HepG2 (cell line): Measurements from ENCODE around the gene FAM229B. TPM values are rescaled to one million over a fixed set of nuclear protein-coding genes. Genes with fewer than 3 reads are reported as not detected.

Experiments used
- ATAC-seq: fragments of 200-7000 bp; cut with Tn5 transposase; 3 replicates; pipeline ENCODE4 v1.9.1; 2020; ENCODE audit warnings: mild to moderate bottlenecking, moderate library complexity
- BruUV-seq: library from RNA; stranded (reverse); fragments of 400-500 nt; replicated peaks from 2 replicates; lab custom pipeline; 2021; lab: Mats Ljungman, UMichigan
- CTCF ChIA-PET: fragments of 300-600 bp; formaldehyde crosslinking; extraction: SDS; loops from one replicate; lab custom pipeline; 2021; ENCODE audit warnings: low total read pairs, inconsistent platforms, low intra/inter-chr PET ratio; lab: Yijun Ruan, JAX
- POLR2A ChIA-PET: fragments of 350-600 bp; sonication (Branson Sonifier 250); formaldehyde crosslinking; loops from one replicate; lab custom pipeline; 2020; ENCODE audit warnings: antibody characterized with exemption, inconsistent platforms; lab: Yijun Ruan, JAX
- DNase-seq: peaks from one replicate; pipeline ENCODE4 v3.0.0-alpha.2; 2015; ENCODE audit warnings: low spot score
- FAIRE-seq: peaks from 3 replicates; lab custom pipeline; 2011; peaks lifted over from hg19 to GRCh38; lab: Jason Lieb, UNC
- H2AFZ ChIP-seq: one replicate; pipeline ENCODE4 v1.6.1; 2011; ENCODE audit warnings: low read length, inconsistent platforms
- H3K27ac ChIP-seq: fragments of 300-600 bp; 3 replicates; pipeline ENCODE4 v1.8.0; 2011; ENCODE audit warnings: mixed run types, mild to moderate bottlenecking, mixed read lengths, low read length, inconsistent platforms; ENCODE audit not compliant: insufficient read depth; ENCODE audit errors: extremely low read length
- H3K27me3 ChIP-seq, 2 experiments: fragments of 200-600 bp in 1 of 2; 2 replicates in 1 of 2; 3 replicates in 1 of 2; pipeline versions ENCODE4 v1.6.0 to v1.8.0; 2011; ENCODE audit warnings: low read length in 2 of 2, mild to moderate bottlenecking in 2 of 2, moderate library complexity in 2 of 2, inconsistent platforms in 1 of 2; ENCODE audit not compliant: insufficient read depth in 2 of 2, control insufficient read depth in 1 of 2
- H3K36me3 ChIP-seq, 2 experiments: fragments of 200-600 bp in 1 of 2; replicated peaks in 1 of 2; 2 replicates in 1 of 2; 3 replicates in 1 of 2; pipeline versions ENCODE4 v1.5.1 to v1.8.0; 2011; ENCODE audit warnings: low read length in 2 of 2, inconsistent platforms in 1 of 2; ENCODE audit not compliant: insufficient read depth in 2 of 2, control insufficient read depth in 1 of 2
- H3K4me1 ChIP-seq: 2 replicates; pipeline ENCODE4 v1.5.1; 2012; ENCODE audit warnings: low read length, inconsistent platforms; ENCODE audit not compliant: insufficient read depth
- H3K4me2 ChIP-seq: 2 replicates; pipeline ENCODE4 v1.6.0; 2011; ENCODE audit warnings: low read depth, low read length, inconsistent platforms
- H3K4me3 ChIP-seq, 3 experiments: fragments of 200-600 bp in 1 of 3; sonication (generic), shearing (Covaris generic) in 1 of 3; replicated peaks in 1 of 3; 2 replicates each; pipeline ENCODE4 v1.5.1; 2011 to 2016; ENCODE audit warnings: low read length in 3 of 3, inconsistent platforms in 2 of 3, low read depth in 2 of 3, mild to moderate bottlenecking in 2 of 3, control low read depth in 1 of 3, mixed read lengths in 1 of 3; ENCODE audit not compliant: insufficient read depth in 1 of 3
- H3K79me2 ChIP-seq: one replicate; pipeline ENCODE4 v1.6.1; 2011; ENCODE audit warnings: low read length, inconsistent platforms; ENCODE audit not compliant: insufficient read depth
- H3K9ac ChIP-seq: 2 replicates; pipeline ENCODE4 v1.6.0; 2011; ENCODE audit warnings: mild to moderate bottlenecking, low read depth, low read length, inconsistent platforms; ENCODE audit not compliant: insufficient read depth
- H3K9me3 ChIP-seq: 2 replicates; pipeline ENCODE4 v1.5.1; 2012; ENCODE audit warnings: mild to moderate bottlenecking, low read length
- H4K20me1 ChIP-seq: 2 replicates; pipeline ENCODE4 v1.6.0; 2011; ENCODE audit warnings: inconsistent platforms, mild to moderate bottlenecking, low read length, moderate library complexity; ENCODE audit not compliant: insufficient read depth
- HOXA9 ChIP-seq: sonication (generic); formaldehyde crosslinking; IDR thresholded peaks from 2 replicates; pipeline ENCODE4 v1.8.1; 2022; ENCODE audit warnings: missing genetic modification reagents, mild to moderate bottlenecking, moderate library complexity, borderline replicate concordance
- MYPOP ChIP-seq: sonication (generic); formaldehyde crosslinking; IDR thresholded peaks from 2 replicates; pipeline ENCODE4 v1.8.1; 2023; ENCODE audit warnings: mild to moderate bottlenecking, moderate library complexity, missing genetic modification reagents
- SMYD3 ChIP-seq: sonication (generic); formaldehyde crosslinking; IDR thresholded peaks from 2 replicates; pipeline ENCODE4 v1.8.1; 2023; ENCODE audit warnings: mild to moderate bottlenecking, missing genetic modification reagents
- SNAPC5 ChIP-seq: sonication (generic); formaldehyde crosslinking; IDR thresholded peaks from 2 replicates; pipeline ENCODE4 v1.8.1; 2023; ENCODE audit warnings: mild to moderate bottlenecking, missing genetic modification reagents, borderline replicate concordance
- ZNF20 ChIP-seq: sonication (generic); formaldehyde crosslinking; IDR thresholded peaks from 2 replicates; pipeline ENCODE4 v1.4.0; 2020; ENCODE audit warnings: mild to moderate bottlenecking, moderate library complexity, missing genetic modification reagents
- ZNF414 ChIP-seq: sonication (generic); formaldehyde crosslinking; IDR thresholded peaks from 2 replicates; pipeline ENCODE4 v1.5.0; 2020; ENCODE audit warnings: missing genetic modification reagents
- ZNF530 ChIP-seq: sonication (generic); formaldehyde crosslinking; IDR thresholded peaks from 2 replicates; pipeline ENCODE4 v1.5.0; 2020; ENCODE audit warnings: low read depth, mild to moderate bottlenecking, missing genetic modification reagents
- ZNF691 ChIP-seq: sonication (generic); formaldehyde crosslinking; IDR thresholded peaks from 2 replicates; pipeline ENCODE4 v1.4.0; 2020; ENCODE audit warnings: missing genetic modification reagents, low read depth, mild to moderate bottlenecking, borderline replicate concordance
- WGBS: methylation state at CpG from one replicate; pipeline ENCODE4 v1.1.6; 2017; ENCODE audit warnings: low lambda C conversion rate; 5-methylcytosine and 5-hydroxymethylcytosine counted together
- in situ Hi-C: cut with HindIII; loops from 2 replicates; pipeline ENCODE4 v1.10.0; 2017; ENCODE audit warnings: low pct_unique_long_range_greater_than_20kb; ENCODE audit not compliant: extremely low pct_ligation_motif_present
- intact Hi-C: fragments of 100-400 bp; cut with micrococcal nuclease; formaldehyde crosslinking; loops from one replicate; pipeline ENCODE4 v1.10.0; 2022; ENCODE audit not compliant: unreplicated experiment
- polyA plus RNA-seq, 8 experiments: library from polyadenylated mRNA; depleted of rRNA in 3 of 8; stranded (reverse) in 7 of 8; unstranded in 1 of 8; fragments of >200 nt; fragmentation: Illumina TruSeq in 4 of 8; extraction: Trizol in 4 of 8; gene quantifications; 2 replicates each; pipeline versions ENCODE4 v1.2.1 to v1.2.3, GENCODE V29; 2011 to 2016; ENCODE audit warnings: low read depth in 4 of 8, missing spikeins in 1 of 8, mixed read lengths in 1 of 8; ENCODE audit not compliant: insufficient read depth in 1 of 8
- total RNA-seq, 5 experiments: library from RNA; depleted of rRNA; stranded (reverse); fragments of >200 nt; fragmentation: Illumina TruSeq; extraction: Trizol; gene quantifications; 2 replicates each; pipeline ENCODE4 v1.2.3, GENCODE V29; 2016; ENCODE audit warnings: low read depth in 1 of 5

Gene FAM229B
- total and polyA plus RNA-seq, 2 of the 13 experiments (the other 11 are each of a cell fraction or from before 2014, with no cell fraction given) = 11.3 to 19.5 TPM

- no peak for TF ChIP-seq ZNF691 (CRISPR knock-in tag)
- TF ChIP-seq ZNF530 (CRISPR knock-in tag) = no peak
- no peak for TF ChIP-seq MYPOP (CRISPR knock-in tag)
Observed at GRCh38 chr6:112114577-112115223, 27.3 kb downstream of the FAM229B start (continued).

GRCh38 chr6:112116221-112116620, 28.8 kb downstream of the FAM229B start:
- 75% methylated on average over 1 of the region's 1 CpG for WGBS
- DNase-seq (peak; percentile 16), FAIRE-seq (peak; percentile 32), ATAC-seq (peak; percentile 100)
- ChIA-PET POLR2A (no interaction called here), CTCF (no interaction called here)
- no peaks in the 10 kb centered on the region; a peak in 1 of 5 replicates for H3K27me3 ChIP-seq
- H3K36me3 ChIP-seq = no peaks in the 10 kb centered on the region
- no peaks in the 10 kb centered on the region for H3K9me3 ChIP-seq
- no peak overlapping the region for H2AFZ ChIP-seq
- intact Hi-C loops = no loop called here
- H3K79me2 ChIP-seq = no peaks in the 10 kb centered on the region
- BruUV-seq = no TSS peak
- H3K4me3 ChIP-seq = no peak overlapping the region
- no peak overlapping the region for H3K27ac ChIP-seq
- no peak overlapping the region for H3K4me2 ChIP-seq
- in situ Hi-C loops = no loop called here
- no peak overlapping the region for H3K9ac ChIP-seq
- TF ChIP-seq SNAPC5 (CRISPR knock-in tag) = no peak
- no peak for TF ChIP-seq ZNF414 (CRISPR knock-in tag)
- no peak for TF ChIP-seq HOXA9
- TF ChIP-seq SMYD3 (CRISPR knock-in tag) = no peak
- TF ChIP-seq ZNF20 (CRISPR knock-in tag) = no peak
- no peaks in the 10 kb centered on the region for H3K4me1 ChIP-seq
- no peaks in the 10 kb centered on the region for H4K20me1 ChIP-seq
